Measurements from ENCODE around the gene MUL1. TPM values are rescaled to one million over a fixed set of nuclear protein-coding genes. Genes with fewer than 3 reads are reported as not detected.

The MUL1 gene
- total and polyA plus RNA-seq, 2 of the 8 experiments (the other 6 are each of a cell fraction or from before 2014, with no cell fraction given): 16.4 to 20.8 TPM

- TF ChIP-seq CHD7 (IDR thresholded peaks at IDR 0.05; ENCODE audit: insufficient replicate concordance, low read length) (no peak), MAX (IDR thresholded peaks at IDR 0.05) (no peak)
These were observed 44.9 kb upstream of the MUL1 start (continued) for GRCh38 chr1:20552728-20553445.
